ENCODE measurements around the gene FOXRED2. TPM values are rescaled to one million over a fixed set of nuclear protein-coding genes. Genes with fewer than 3 reads are reported as not detected.
"Not testable (repeated sequence)": the region's sequence is repeated elsewhere in the genome, so short reads cannot be mapped to it uniquely, and the experiment has no call there.

Gene FOXRED2
- total RNA-seq, 2 experiments from 2014 or later = 10.9 to 12.0 TPM

DNA sequence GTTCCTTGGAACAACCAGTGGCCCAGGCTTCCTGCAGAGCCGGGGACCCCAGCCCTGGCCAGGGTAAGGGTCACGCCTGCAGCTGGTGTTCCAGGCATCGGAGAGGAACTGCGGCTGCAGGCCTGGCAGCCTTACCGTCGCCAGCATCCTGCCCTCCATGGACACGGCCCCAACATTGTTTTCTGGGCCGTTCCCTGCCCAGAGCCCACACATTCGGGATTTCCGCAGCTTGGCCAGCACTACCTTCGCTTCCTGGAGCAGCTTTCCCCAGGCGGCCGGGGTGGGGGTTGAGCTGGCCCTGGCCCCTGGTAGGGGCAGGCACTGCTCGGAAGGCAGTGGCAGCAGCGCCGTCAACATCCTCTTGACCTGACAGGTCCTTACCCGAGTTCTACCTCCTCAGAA is 43.1 kb downstream of the FOXRED2 start:
- Mint-ChIP-seq H3K36me3 (peaks cover 6% of the 10 kb centered on the region), H3K4me3 (no peak overlapping the region), H3K27ac (no peak overlapping the region), H3K4me1 (peaks cover 13% of the 10 kb centered on the region), H3K9me3 (no peaks in the 10 kb centered on the region), H3K27me3 (no peaks in the 10 kb centered on the region)
- POLR2A ChIA-PET = interaction anchor here (1.0 kb wide), 1 partner anchor 86 kb away, joined by 3 read pairs; no protein-coding TSS in a partner anchor
- DNase-seq (no peak), ATAC-seq (ENCODE audit: low read depth) (no peak)

DNA sequence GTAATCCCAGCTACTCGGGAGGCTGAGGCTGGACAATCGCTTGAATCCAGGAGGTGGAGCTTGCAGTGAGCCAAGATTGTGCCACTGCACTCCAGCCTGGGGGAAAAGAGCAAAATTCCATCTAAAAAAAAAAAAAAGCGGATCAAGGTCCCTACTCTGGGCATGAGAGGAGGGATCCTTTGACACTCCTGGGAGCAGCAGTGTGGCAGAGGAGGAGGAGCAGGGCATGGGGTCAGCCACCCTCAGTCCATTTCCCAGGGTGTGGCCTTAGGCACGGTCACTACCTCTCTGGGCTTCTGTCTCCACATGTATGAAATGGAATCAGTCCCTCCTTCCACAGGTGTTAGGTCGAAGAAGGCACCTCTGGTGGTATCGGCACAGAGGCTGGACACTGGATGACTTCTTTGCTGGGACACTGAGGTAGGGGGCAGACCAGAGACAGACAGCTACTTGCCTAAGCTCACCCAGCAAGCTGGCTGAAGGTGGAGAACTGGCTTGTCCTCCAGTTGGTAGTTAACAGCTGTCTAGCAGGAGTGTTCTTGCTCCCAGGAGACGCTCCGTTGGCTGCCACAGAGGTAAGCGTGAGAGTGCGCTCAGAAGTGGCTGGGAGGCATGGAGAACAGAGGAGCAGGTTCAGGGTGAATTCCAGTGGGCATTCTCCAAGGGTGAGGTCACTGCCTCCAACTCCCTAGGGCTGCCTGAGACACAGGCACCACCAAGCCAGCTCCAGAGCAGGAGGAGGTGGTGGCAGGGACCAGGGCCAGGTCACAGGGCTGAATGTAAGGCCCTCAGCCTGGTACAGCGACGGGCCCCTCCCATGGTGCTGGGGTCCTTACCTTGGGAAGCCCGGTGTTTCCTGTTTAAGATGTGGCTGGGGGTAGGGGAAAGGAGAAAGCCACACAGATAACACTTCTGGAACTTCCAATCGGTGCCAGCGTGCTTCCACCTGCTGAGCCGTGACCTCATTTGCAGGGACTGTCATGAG is 44.9 kb downstream of the FOXRED2 start:
- ATAC-seq (ENCODE audit: low read depth) = no peak
- no peak for DNase-seq
- Mint-ChIP-seq H3K4me1 (peaks cover 11% of the 10 kb centered on the region), H3K36me3 (peaks cover 3% of the 10 kb centered on the region), H3K27me3 (no peaks in the 10 kb centered on the region), H3K27ac (no peak overlapping the region), H3K9me3 (no peaks in the 10 kb centered on the region), H3K4me3 (no peak overlapping the region)
- POLR2A ChIA-PET = no interaction called here

DNA sequence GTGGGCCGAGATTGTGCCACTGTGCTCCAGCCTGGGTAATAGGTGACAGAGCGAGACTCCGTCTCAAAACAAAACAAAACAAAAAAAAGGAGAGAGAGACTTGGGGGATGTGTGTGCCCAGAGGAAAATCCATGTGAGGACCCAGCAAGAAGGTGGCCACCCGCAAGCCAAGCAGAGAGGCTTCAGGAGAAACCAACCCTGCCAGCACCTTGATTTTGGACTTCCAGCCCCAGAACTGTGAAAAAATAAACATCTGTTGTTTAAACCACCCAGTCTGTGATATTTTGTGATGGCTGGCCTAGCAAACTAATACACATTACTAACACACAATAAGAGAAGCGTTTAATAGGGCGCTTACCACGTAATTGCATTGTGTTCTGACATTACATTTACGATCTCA is 46.6 kb downstream of the FOXRED2 start:
- Mint-ChIP-seq H3K27me3 (no peaks in the 10 kb centered on the region), H3K27ac (no peak overlapping the region), H3K36me3 (peaks cover 3% of the 10 kb centered on the region), H3K4me3 (no peak overlapping the region), H3K9me3 (no peaks in the 10 kb centered on the region), H3K4me1 (peaks cover 18% of the 10 kb centered on the region)
- POLR2A ChIA-PET = no interaction called here
- ATAC-seq (ENCODE audit: low read depth) (no peak), DNase-seq (no peak)

DNA sequence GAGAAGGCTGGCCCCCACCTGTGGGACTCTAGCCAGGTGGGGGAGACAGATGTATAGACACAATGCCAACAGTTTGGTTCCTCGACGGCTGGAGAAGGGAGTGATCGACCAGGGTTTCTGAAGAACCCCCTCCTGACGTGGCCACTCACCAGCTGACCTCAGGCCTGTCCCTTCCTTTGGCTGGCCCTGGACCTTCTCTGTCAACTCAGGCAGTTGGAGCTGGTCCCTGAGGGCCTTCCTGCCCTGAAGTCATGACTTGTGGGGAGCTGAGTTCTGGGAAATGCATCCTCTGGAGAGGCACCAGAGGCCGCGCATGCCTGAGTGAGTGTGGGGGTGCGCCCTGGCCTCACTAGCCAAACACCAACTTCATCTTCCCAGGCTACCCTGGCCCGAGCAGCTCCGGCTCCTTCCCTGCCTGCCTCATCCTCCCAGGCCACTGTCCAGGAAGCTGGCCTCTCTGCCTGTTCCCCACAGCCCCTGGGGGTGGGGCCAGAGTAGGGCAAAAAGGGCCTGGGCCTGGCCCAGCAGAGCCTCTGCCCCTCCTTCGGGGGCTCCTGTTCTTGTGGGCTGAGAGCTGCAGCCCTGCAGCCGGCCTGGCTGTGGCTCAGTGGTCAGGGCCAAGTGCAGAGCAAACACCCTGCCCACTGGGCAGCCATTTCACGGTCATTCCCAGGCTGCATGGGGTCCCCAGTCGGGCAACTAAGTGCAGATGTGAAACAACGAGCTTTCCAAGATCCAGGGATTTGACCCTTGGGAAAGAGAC is 49.0 kb downstream of the FOXRED2 start:
- H3K4me1 Mint-ChIP-seq = peaks cover 28% of the 10 kb centered on the region
- no peaks in the 10 kb centered on the region for H3K9me3 Mint-ChIP-seq
- no peaks in the 10 kb centered on the region for H3K27me3 Mint-ChIP-seq
- peak overlapping the region; percentile 60 for H3K27ac Mint-ChIP-seq
- H3K36me3 Mint-ChIP-seq = peaks cover 3% of the 10 kb centered on the region
- ATAC-seq (ENCODE audit: low read depth) = no peak
- no peak overlapping the region for H3K4me3 Mint-ChIP-seq
- no peak for DNase-seq
- POLR2A ChIA-PET = interaction anchor here (1.3 kb wide), 1 partner anchor 8 kb away, joined by 3 read pairs; no protein-coding TSS in a partner anchor

DNA sequence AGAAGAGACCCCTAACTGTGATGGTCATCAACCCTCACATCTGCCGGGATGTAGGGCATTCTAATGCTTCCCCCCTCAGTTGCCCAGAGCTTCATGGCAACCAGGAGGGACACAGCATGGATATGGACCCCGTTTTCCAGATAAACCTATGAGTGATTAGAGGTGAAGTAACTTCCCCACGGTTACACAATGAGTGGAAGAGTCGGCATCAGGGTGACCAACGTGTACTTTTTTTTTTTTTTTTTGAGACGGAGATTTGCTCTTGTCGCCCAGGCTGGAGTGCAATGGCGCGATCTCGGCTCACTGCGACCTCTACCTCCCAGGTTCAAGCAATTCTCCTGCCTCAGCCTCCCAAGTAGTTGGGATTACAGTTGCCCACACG is 50.4 kb downstream of the FOXRED2 start:
- peaks cover 3% of the 10 kb centered on the region for H3K36me3 Mint-ChIP-seq
- no peaks in the 10 kb centered on the region for H3K27me3 Mint-ChIP-seq
- DNase-seq (no peak), ATAC-seq (ENCODE audit: low read depth) (no peak)
- POLR2A ChIA-PET = interaction anchor here (0.7 to 3.5 kb wide), 3 partner anchors 26 to 1157 kb away, joined by 3 to 13 read pairs (median 3); partner anchors contain the start of genes MYH9 and TOM1
- peaks cover 42% of the 10 kb centered on the region for H3K4me1 Mint-ChIP-seq
- H3K27ac Mint-ChIP-seq = peak overlapping the region; percentile 83
- H3K4me3 Mint-ChIP-seq = no peak overlapping the region
- no peaks in the 10 kb centered on the region for H3K9me3 Mint-ChIP-seq

DNA sequence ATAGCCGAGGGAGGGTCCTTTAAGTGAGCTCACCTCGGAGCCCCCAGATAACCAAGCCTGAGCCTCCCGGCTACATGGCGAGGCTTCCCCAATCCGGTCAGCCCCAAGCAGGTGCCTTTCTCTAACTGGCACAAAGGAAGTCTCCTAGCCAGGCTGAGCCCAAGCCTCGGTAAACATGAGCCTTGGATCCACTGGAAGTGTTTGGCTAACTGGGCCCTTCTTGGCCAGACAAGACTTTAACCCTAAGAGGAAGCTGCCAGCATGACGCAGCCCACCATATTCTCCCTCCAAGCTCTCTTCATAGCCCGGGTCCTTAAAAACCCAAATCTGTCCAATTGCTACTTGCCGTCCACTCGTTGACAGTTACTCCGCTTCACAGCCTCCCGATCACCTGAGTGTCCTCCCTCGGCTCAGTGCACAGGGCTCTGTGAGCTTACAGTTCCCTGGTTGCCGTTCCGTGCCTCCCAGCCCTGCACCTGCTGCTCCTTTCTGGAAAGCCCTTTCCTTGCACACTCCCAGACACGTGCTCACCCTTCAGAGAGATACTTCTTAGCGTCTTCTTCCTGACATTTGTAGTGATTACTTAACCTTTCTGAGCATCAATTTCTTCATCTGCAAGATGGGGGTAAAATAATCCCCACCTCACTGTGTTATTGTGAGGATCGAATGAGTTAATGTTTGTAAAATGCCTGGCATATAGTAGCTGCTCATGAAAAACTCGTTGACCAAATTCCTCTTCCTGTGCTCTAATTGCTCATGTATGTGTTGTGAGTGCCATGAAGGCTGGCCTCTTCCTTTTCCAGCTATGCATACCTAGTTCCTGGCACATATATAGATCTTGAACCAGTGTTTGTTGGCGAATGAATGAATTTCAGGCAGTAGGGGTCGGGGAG is 51.0 kb downstream of the FOXRED2 start:
- peaks cover 3% of the 10 kb centered on the region for H3K36me3 Mint-ChIP-seq
- H3K27ac Mint-ChIP-seq = peak overlapping the region; percentile 83
- ATAC-seq (ENCODE audit: low read depth) = no peak
- no peaks in the 10 kb centered on the region for H3K9me3 Mint-ChIP-seq
- H3K4me3 Mint-ChIP-seq = peak overlapping the region; percentile 56
- POLR2A ChIA-PET = interaction anchor here (0.5 to 3.5 kb wide), 13 partner anchors 11 to 1156 kb away, joined by 3 to 13 read pairs (median 3); partner anchors contain the start of genes MYH9 and TOM1
- DNase-seq = no peak
- peaks cover 48% of the 10 kb centered on the region for H3K4me1 Mint-ChIP-seq
- no peaks in the 10 kb centered on the region for H3K27me3 Mint-ChIP-seq

DNA sequence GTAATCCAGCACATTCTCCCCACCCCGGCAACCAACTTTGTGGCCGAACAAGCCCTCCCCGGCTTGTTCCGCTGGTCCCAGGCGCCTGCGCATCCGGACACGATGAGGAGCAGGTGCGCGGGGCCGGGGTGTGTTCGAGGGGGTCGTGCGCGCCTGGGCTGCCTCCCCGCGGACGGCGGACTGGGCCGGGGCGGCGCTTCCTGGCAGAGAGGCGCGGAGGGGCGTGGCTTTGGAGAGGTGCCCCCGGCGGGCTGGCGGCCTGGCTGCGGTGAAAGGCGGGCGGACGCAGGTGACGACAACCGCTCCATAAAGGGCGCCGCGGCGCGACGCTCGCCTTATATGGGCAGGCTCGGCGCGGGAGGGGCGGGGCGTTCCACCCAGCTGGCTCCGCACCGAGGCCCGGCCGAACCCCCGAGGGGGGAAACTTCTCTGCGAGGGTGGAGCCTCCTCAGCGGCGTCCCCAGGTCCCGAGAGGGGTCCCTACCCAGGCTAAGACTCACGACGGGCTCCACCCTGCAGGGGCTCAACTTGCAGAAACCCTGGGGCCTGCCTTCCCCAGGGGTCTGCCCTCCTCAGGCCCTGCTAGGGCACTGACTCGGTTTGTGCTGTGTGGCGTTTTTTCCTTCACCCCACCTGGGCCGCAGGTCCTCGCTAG is 51.8 kb downstream of the FOXRED2 start:
- H3K27ac Mint-ChIP-seq = peak overlapping the region; percentile 83
- H3K4me1 Mint-ChIP-seq = peaks cover 49% of the 10 kb centered on the region
- peak overlapping the region; percentile 56 for H3K4me3 Mint-ChIP-seq
- peaks cover 3% of the 10 kb centered on the region for H3K36me3 Mint-ChIP-seq
- H3K9me3 Mint-ChIP-seq = no peaks in the 10 kb centered on the region
- peak; percentile 98 for DNase-seq
- H3K27me3 Mint-ChIP-seq = no peaks in the 10 kb centered on the region
- ATAC-seq (ENCODE audit: low read depth) = peak; percentile 73
- POLR2A ChIA-PET = interaction anchor here (0.5 to 3.5 kb wide), 14 partner anchors 12 to 216 kb away, joined by 3 to 13 read pairs (median 3); partner anchors contain the start of genes APOL2 and MYH9

DNA sequence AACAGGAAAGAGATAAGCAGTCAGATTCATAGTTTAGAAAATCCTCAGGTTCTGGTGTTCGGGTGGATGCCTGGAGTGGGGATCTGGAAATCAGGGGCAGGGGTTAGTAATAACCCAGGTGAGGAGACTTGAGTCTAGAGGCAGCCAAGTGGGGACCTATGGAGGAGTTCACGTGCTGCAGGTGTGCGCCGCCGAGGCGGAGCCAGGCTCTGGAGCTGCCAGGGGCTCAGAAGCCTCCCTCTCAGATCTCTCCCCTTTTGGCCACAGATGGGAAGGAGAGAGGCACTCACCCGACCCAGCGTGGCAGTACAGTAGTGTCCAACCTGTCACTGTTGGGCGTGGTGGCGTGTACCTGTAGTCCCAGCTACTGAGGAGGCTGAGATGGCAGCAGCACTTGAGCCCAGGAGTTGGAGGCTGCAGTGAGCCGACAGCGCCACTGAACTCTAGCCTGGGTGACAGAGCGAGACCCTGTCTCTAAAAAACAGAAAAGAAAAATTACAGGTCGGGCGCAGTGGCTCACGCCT is 52.9 kb downstream of the FOXRED2 start:
- peaks cover 3% of the 10 kb centered on the region for H3K36me3 Mint-ChIP-seq
- H3K4me1 Mint-ChIP-seq = peaks cover 52% of the 10 kb centered on the region
- peak overlapping the region; percentile 81 for H3K27ac Mint-ChIP-seq
- ATAC-seq (ENCODE audit: low read depth) (no peak), DNase-seq (no peak)
- H3K9me3 Mint-ChIP-seq = no peaks in the 10 kb centered on the region
- H3K27me3 Mint-ChIP-seq = no peaks in the 10 kb centered on the region
- H3K4me3 Mint-ChIP-seq = peak overlapping the region; percentile 56
- POLR2A ChIA-PET = interaction anchor here (0.7 to 3.5 kb wide), 6 partner anchors 18 to 122 kb away, joined by 3 to 13 read pairs (median 4); partner anchors contain the start of gene MYH9

DNA sequence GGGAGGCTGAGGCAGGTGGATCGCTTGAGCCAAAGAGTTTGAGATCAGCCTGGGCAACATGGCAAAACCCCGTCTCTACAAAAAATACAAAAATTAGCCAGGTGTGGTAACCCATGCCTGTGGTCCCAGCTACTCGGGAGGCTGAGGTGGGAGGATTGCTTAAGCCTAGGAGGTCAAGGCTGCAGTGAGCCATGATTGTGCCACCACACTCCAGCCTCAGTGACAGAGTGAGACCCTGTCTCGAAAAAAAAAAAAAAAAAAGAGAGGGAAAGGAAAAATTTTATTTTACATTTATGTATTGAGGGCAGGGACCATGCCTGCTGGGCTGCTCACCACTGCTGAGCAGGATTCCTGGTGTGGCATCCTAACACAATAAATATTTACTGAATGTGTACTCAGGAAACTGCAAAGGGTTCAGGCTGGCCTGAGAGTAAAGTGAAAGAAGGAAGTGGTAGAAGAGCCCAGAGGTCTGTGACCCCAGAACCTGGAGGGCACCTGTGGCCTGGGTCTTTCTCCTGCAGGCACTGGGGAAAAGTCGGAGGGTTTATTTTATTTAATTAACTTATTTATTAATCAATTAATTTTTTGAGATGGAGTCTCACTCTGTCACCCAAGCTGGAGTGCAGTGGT is 53.7 kb downstream of the FOXRED2 start:
- H3K4me3 Mint-ChIP-seq = peak overlapping the region; percentile 56
- POLR2A ChIA-PET = interaction anchor here (1.1 to 3.5 kb wide), 2 partner anchors 66 to 118 kb away, joined by 3 to 13 read pairs; partner anchors contain the start of gene MYH9
- not testable (repeated sequence) for H3K36me3 Mint-ChIP-seq; DNase-seq; H3K27me3 Mint-ChIP-seq; ATAC-seq (ENCODE audit: low read depth); H3K9me3 Mint-ChIP-seq
- peaks cover 56% of the 10 kb centered on the region for H3K4me1 Mint-ChIP-seq
- peak overlapping the region; percentile 93 for H3K27ac Mint-ChIP-seq

DNA sequence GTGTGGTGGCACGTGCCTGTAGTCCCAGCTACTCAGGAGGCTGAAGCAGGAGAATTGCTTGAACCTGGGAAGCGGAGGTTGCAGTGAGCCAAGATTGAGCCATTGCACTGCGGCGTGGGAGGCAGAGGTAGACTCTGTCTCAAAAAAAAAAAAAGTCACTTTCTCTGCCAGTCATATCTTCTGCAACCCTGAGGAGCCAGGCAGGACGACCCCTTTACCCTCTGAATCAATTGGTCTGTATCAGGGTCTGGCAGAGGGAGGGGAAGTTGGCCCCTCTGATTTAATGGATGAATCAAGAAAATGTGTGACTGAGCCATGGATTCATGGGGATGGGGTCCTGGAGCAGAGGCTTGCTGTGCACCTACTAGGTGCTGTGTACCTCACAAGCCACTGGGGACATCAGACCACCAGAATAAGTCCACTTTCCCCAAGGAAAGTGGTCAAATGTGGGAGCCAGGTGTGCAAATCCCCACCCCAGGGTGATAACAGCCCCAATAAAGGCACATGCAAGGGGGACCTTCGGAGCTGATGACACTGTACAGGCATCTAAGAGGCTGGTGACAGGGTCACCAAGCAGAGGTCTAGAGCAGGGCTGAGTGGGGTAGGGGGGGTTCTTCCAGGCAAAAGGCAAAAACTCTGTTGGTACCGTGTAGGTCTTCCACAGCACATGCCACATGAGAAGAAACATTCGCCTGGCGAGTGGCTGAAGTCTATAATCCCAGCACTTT is 54.4 kb downstream of the FOXRED2 start:
- H3K27me3 Mint-ChIP-seq = no peaks in the 10 kb centered on the region
- H3K4me3 Mint-ChIP-seq = peak overlapping the region; percentile 56
- peaks cover 3% of the 10 kb centered on the region for H3K36me3 Mint-ChIP-seq
- DNase-seq = no peak
- POLR2A ChIA-PET = interaction anchor here (0.6 to 2.0 kb wide), 16 partner anchors 12 to 627 kb away, joined by 3 to 13 read pairs (median 4); partner anchors contain the start of gene MYH9
- H3K9me3 Mint-ChIP-seq = no peaks in the 10 kb centered on the region
- peak overlapping the region; percentile 93 for H3K27ac Mint-ChIP-seq
- peaks cover 57% of the 10 kb centered on the region for H3K4me1 Mint-ChIP-seq
- ATAC-seq (ENCODE audit: low read depth) = no peak

DNA sequence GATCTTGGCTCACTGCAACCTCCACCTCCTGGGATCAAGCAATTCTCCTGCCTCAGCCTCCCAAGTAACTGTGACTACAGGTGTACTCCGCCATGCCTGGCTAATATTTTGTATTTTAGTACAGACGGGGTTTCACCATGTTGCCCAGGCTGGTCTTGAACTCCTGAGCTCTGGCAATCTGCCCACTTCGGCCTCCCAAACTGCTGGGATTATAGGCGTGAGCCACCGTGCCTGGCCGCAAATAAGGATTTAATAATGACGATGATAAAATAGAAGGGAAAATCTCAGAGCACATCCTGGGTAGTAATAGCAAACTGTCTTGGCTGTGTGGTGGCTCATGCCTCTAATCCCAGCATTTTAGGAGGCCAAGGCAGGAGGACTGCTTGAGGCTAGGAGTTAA is 55.9 kb downstream of the FOXRED2 start:
- peak overlapping the region; percentile 19 for H3K4me3 Mint-ChIP-seq
- POLR2A ChIA-PET = interaction anchor here (0.8 to 2.0 kb wide), 7 partner anchors 41 to 86 kb away, joined by 3 to 8 read pairs (median 5); partner anchors contain the start of gene MYH9
- H3K27me3 Mint-ChIP-seq; H3K9me3 Mint-ChIP-seq; DNase-seq; ATAC-seq (ENCODE audit: low read depth); H3K36me3 Mint-ChIP-seq: not testable (repeated sequence)
- peak overlapping the region; percentile 93 for H3K27ac Mint-ChIP-seq
- H3K4me1 Mint-ChIP-seq = peaks cover 60% of the 10 kb centered on the region

Data from activated naive CD8-positive, alpha-beta T cell treated with anti-CD3 and anti-CD28 coated beads, Interleukin-2, amount 10 ng/mL, durations not matched to agents 7 days and 5 days (primary cell).